Mesendoderm (in vitro differentiated cells): ENCODE data around the gene PIEZO2.

Experiments
- DNase-seq: peaks from one replicate; pipeline ENCODE4 v3.0.0; 2013
- H2AK5ac ChIP-seq: 2 replicates; pipeline ENCODE4 v1.6.1; 2013; ENCODE audit warnings: low read length, inconsistent platforms
- H2BK120ac ChIP-seq: 2 replicates; pipeline ENCODE4 v1.6.1; 2013; ENCODE audit warnings: low read depth, mild to moderate bottlenecking, low read length, moderate library complexity, mixed read lengths
- H2BK15ac ChIP-seq: replicated peaks from 2 replicates; pipeline ENCODE4 v1.6.1; 2013; ENCODE audit warnings: low read depth, mild to moderate bottlenecking, moderate library complexity
- H2BK5ac ChIP-seq: 2 replicates; pipeline ENCODE4 v1.6.1; 2013; ENCODE audit warnings: low read length, inconsistent platforms
- H3K18ac ChIP-seq: 2 replicates; pipeline ENCODE4 v1.6.1; 2013; ENCODE audit warnings: mild to moderate bottlenecking, low read length, mixed read lengths
- H3K23ac ChIP-seq: one replicate; pipeline ENCODE4 v1.6.1; 2013; ENCODE audit warnings: low read length
- H3K27ac ChIP-seq: 2 replicates; pipeline ENCODE4 v1.5.1; 2013; ENCODE audit warnings: low read depth, mild to moderate bottlenecking, inconsistent platforms, low read length, moderate library complexity
- H3K27me3 ChIP-seq: 2 replicates; pipeline ENCODE4 v1.6.1; 2013; ENCODE audit warnings: low read length, control low read depth, mild to moderate bottlenecking, inconsistent platforms; ENCODE audit not compliant: insufficient read depth, poor library complexity
- H3K36me3 ChIP-seq: 2 replicates; pipeline ENCODE4 v1.6.1; 2013; ENCODE audit warnings: low read length, inconsistent platforms; ENCODE audit not compliant: control insufficient read depth, insufficient read depth
- H3K4ac ChIP-seq: one replicate; pipeline ENCODE4 v1.6.1; 2013; ENCODE audit warnings: low read depth, mild to moderate bottlenecking, low read length, moderate library complexity
- H3K4me1 ChIP-seq: 2 replicates; pipeline ENCODE4 v1.6.1; 2013; ENCODE audit warnings: low read depth, low read length, inconsistent platforms; ENCODE audit not compliant: control insufficient read depth
- H3K4me2 ChIP-seq: 2 replicates; pipeline ENCODE4 v1.6.1; 2013; ENCODE audit warnings: low read length
- H3K4me3 ChIP-seq: 2 replicates; pipeline ENCODE4 v1.5.1; 2013; ENCODE audit warnings: mild to moderate bottlenecking, low read length
- H3K56ac ChIP-seq: one replicate; pipeline ENCODE4 v1.6.1; 2013; ENCODE audit warnings: low read length
- H3K79me1 ChIP-seq: 2 replicates; pipeline ENCODE4 v1.6.1; 2013; ENCODE audit warnings: low read length, inconsistent platforms
- H3K79me2 ChIP-seq: 2 replicates; pipeline ENCODE4 v1.6.1; 2013; ENCODE audit warnings: mild to moderate bottlenecking, low read length; ENCODE audit not compliant: control insufficient read depth, insufficient read depth
- H3K9ac ChIP-seq: 2 replicates; pipeline ENCODE4 v1.6.1; 2013; ENCODE audit warnings: low read length, inconsistent platforms
- H4K5ac ChIP-seq: one replicate; pipeline ENCODE4 v1.6.1; 2013; ENCODE audit warnings: low read length
- H4K8ac ChIP-seq: one replicate; pipeline ENCODE4 v1.6.1; 2013; ENCODE audit warnings: low read depth, mild to moderate bottlenecking, control low read depth, low read length, moderate library complexity
- WGBS: extraction: QIAGEN DNeasy Blood & Tissue Kit; methylation state at CpG from one replicate; pipeline ENCODE4 v1.1.7; 2013; ENCODE audit warnings: low lambda C conversion rate, missing lambda C conversion rate; ENCODE audit not compliant: insufficient coverage; ENCODE audit errors: extremely low coverage; 5-methylcytosine and 5-hydroxymethylcytosine counted together

Gene PIEZO2

DNA sequence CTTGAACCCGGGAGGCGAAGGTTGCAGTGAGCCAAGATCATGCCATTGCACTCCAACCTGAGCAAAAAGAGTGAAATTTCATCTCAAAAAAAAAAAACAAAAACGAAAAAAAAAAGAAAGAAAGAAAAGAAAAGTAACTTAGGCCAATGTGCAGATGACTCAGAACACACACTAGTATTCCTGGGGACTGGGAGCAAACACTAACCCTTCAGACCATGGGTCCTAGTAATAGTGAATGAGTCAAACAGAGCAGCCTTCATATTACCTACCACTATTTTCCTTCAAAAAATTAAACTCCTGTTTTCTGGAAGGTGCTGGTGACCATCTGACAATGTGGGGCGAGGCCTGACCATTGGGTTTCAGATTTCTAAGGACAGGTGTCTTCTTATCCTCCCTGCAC, 253.4 kb downstream of the PIEZO2 start:
- Histone ChIP-seq H3K27ac (no peak overlapping the region), H3K79me1 (no peaks in the 10 kb centered on the region), H3K56ac (no peak overlapping the region), H4K5ac (no peak overlapping the region), H3K23ac (no peak overlapping the region), H3K18ac (no peak overlapping the region), H4K8ac (no peak overlapping the region), H2BK5ac (no peak overlapping the region), H2BK120ac (no peak overlapping the region), H3K4ac (no peak overlapping the region), H3K4me1 (no peaks in the 10 kb centered on the region), H2AK5ac (no peak overlapping the region), H3K27me3 (no peaks in the 10 kb centered on the region), H3K79me2 (no peaks in the 10 kb centered on the region), H3K4me3 (no peak overlapping the region), H2BK15ac (no peak overlapping the region), H3K4me2 (no peak overlapping the region), H3K36me3 (no peaks in the 10 kb centered on the region), H3K9ac (no peak overlapping the region)
- no peak for DNase-seq
- WGBS = no CpG with 5 or more reads among the region's 4 CpGs

DNA sequence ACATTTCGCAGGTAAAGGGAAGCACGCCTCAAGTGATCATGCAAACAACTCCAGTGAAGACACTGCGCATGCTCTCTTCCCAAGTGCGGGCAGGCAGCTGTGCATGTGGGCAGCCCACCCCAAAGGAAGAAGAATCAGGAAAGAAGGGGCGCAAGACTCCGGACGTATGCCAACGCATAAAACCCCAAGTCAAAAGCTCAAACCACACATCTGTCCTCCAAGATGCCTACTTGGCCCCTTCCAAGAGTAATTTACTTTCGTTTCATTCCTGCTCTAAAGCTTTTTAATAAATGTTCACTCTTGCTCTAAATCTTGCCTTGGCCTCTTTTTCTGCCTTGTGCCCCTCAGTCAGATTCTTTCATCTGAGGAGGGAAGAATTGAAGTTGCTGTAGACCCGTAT, 254.9 kb downstream of the PIEZO2 start:
- H4K8ac ChIP-seq = no peak overlapping the region
- no peak overlapping the region for H3K23ac ChIP-seq
- no peak overlapping the region for H2AK5ac ChIP-seq
- no peaks in the 10 kb centered on the region for H3K79me1 ChIP-seq
- H3K27me3 ChIP-seq = no peaks in the 10 kb centered on the region
- no peaks in the 10 kb centered on the region for H3K4me1 ChIP-seq
- DNase-seq = no peak
- H3K79me2 ChIP-seq = no peaks in the 10 kb centered on the region
- H3K27ac ChIP-seq = no peak overlapping the region
- no peak overlapping the region for H2BK120ac ChIP-seq
- H4K5ac ChIP-seq = no peak overlapping the region
- no peak overlapping the region for H3K9ac ChIP-seq
- H3K36me3 ChIP-seq = no peaks in the 10 kb centered on the region
- H3K18ac ChIP-seq = no peak overlapping the region
- H2BK15ac ChIP-seq = no peak overlapping the region
- no peak overlapping the region for H3K4ac ChIP-seq
- H2BK5ac ChIP-seq = no peak overlapping the region
- H3K4me3 ChIP-seq = no peak overlapping the region
- no CpG with 5 or more reads among the region's 10 CpGs for WGBS
- no peak overlapping the region for H3K4me2 ChIP-seq
- no peak overlapping the region for H3K56ac ChIP-seq

DNA sequence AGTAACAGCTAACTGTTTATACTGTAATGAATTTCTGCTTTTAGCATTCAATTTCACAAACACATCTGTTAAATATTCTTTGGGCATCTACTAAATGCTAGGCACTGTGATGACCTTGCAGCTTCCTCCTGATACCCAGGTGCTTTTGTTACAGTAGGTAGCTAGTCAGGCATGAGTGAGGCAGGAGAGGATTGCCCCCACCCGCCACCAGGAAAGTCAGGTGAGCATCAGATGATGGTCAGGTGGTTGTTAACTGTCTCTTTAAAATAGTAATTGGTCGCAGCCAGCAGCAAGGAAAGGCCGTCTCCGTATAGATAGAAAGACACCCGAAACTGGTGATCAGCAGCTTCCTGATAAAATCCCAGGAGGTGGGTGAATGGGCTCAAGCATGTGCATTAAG, 255.6 kb downstream of the PIEZO2 start:
- Histone ChIP-seq H3K23ac (no peak overlapping the region), H3K56ac (no peak overlapping the region), H3K4me2 (no peak overlapping the region), H2AK5ac (no peak overlapping the region), H3K4me1 (no peaks in the 10 kb centered on the region), H4K8ac (no peak overlapping the region), H3K27ac (no peak overlapping the region), H3K79me1 (no peaks in the 10 kb centered on the region), H3K79me2 (no peaks in the 10 kb centered on the region), H3K18ac (no peak overlapping the region), H2BK15ac (no peak overlapping the region), H3K27me3 (no peaks in the 10 kb centered on the region), H3K4ac (no peak overlapping the region), H2BK120ac (no peak overlapping the region), H4K5ac (no peak overlapping the region), H3K4me3 (no peak overlapping the region), H3K36me3 (no peaks in the 10 kb centered on the region), H3K9ac (no peak overlapping the region), H2BK5ac (no peak overlapping the region)
- no peak for DNase-seq
- no CpG with 5 or more reads among the region's 5 CpGs for WGBS

DNA sequence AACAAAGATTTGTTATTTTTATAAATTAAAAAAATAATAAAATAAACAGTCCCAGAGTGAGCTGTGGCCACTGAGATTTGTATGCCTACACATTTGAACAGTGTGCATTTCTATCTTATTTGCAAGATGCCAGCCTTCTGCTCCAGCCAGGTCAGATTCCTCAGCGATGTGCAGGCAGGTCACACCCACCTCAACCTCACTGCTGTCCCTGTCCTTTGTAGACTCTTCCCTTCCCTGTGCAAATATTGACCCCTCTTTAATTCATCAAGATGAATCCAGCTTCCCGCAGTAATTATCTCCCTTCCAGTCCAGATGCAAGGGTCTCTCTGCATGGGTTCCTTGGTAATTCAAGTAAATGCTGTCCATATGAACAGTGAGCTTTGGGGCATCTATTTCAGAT, 256.2 kb downstream of the PIEZO2 start:
- no peak overlapping the region for H3K4me3 ChIP-seq
- H3K27me3 ChIP-seq = no peaks in the 10 kb centered on the region
- no CpG with 5 or more reads among the region's 2 CpGs for WGBS
- no peak overlapping the region for H3K18ac ChIP-seq
- H3K79me2 ChIP-seq = no peaks in the 10 kb centered on the region
- H3K4me1 ChIP-seq = no peaks in the 10 kb centered on the region
- no peak overlapping the region for H3K4ac ChIP-seq
- H3K27ac ChIP-seq = no peak overlapping the region
- no peak for DNase-seq
- no peak overlapping the region for H3K23ac ChIP-seq
- no peaks in the 10 kb centered on the region for H3K79me1 ChIP-seq
- no peak overlapping the region for H4K5ac ChIP-seq
- no peak overlapping the region for H3K4me2 ChIP-seq
- no peak overlapping the region for H3K56ac ChIP-seq
- H2BK5ac ChIP-seq = no peak overlapping the region
- H4K8ac ChIP-seq = no peak overlapping the region
- H3K9ac ChIP-seq = no peak overlapping the region
- no peaks in the 10 kb centered on the region for H3K36me3 ChIP-seq
- no peak overlapping the region for H2AK5ac ChIP-seq
- H2BK120ac ChIP-seq = no peak overlapping the region
- no peak overlapping the region for H2BK15ac ChIP-seq

DNA sequence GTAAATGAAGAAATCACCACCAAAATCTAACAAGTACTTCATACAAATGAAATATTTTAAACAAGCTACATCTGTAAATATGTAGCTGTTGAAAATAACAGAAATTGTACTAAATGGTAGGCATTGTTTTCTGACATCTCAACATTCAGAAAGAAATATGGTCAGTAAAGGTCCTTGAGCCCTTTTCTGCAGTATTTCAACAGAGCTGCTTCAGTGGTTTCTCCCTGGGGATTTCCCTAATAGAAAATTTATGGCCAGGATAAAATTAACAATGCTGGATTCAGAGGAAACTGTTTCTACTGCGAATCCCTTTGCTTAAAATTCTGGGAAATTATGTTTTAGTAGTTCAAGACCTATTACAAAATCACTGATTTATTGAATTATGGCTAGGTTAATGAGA, 256.6 kb downstream of the PIEZO2 start:
- no peak overlapping the region for H3K23ac ChIP-seq
- H3K56ac ChIP-seq = no peak overlapping the region
- H2AK5ac ChIP-seq = no peak overlapping the region
- H2BK5ac ChIP-seq = no peak overlapping the region
- no peak overlapping the region for H3K27ac ChIP-seq
- no peaks in the 10 kb centered on the region for H3K27me3 ChIP-seq
- no peak overlapping the region for H3K4me2 ChIP-seq
- H2BK120ac ChIP-seq = no peak overlapping the region
- no peak overlapping the region for H3K4ac ChIP-seq
- whole genome bisulfite sequencing = no CpG with 5 or more reads among the region's 1 CpG
- H2BK15ac ChIP-seq = no peak overlapping the region
- H4K8ac ChIP-seq = no peak overlapping the region
- H3K4me1 ChIP-seq = no peaks in the 10 kb centered on the region
- H3K18ac ChIP-seq = no peak overlapping the region
- no peak overlapping the region for H3K4me3 ChIP-seq
- H3K79me2 ChIP-seq = no peaks in the 10 kb centered on the region
- DNase-seq = no peak
- H3K9ac ChIP-seq = no peak overlapping the region
- no peaks in the 10 kb centered on the region for H3K79me1 ChIP-seq
- no peak overlapping the region for H4K5ac ChIP-seq
- no peaks in the 10 kb centered on the region for H3K36me3 ChIP-seq

DNA sequence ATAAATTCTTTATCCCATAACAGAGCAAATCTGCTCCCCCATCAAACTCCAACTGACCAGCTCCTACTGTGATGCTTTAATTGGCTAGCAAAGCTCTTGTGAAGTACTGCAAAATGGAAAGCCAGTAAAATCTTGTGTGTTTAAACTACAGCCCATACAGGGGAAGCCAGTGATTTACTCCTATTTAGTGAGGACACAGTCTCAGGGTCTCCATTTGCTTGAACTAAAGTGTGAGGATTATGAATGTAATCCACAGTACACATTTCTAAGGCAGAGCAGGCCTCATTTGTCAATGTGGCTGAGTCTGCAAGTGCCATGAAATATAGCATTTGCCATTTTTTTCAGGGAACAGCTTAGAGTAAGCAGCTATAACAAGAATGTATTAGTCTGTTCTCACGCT, 259.3 kb downstream of the PIEZO2 start:
- Histone ChIP-seq H2BK15ac (no peak overlapping the region), H3K79me2 (no peaks in the 10 kb centered on the region), H4K8ac (no peak overlapping the region), H2AK5ac (no peak overlapping the region), H3K27ac (no peak overlapping the region), H4K5ac (no peak overlapping the region), H3K56ac (no peak overlapping the region), H2BK120ac (no peak overlapping the region), H3K4me2 (no peak overlapping the region), H3K4ac (no peak overlapping the region), H3K79me1 (no peaks in the 10 kb centered on the region), H3K36me3 (no peaks in the 10 kb centered on the region), H3K18ac (no peak overlapping the region), H3K23ac (no peak overlapping the region), H2BK5ac (no peak overlapping the region), H3K9ac (no peak overlapping the region), H3K4me3 (no peak overlapping the region), H3K27me3 (no peaks in the 10 kb centered on the region), H3K4me1 (no peaks in the 10 kb centered on the region)
- WGBS = no CpG with 5 or more reads among the region's 1 CpG
- DNase-seq = no peak
